Chondrocyte (in vitro differentiated cells): ENCODE results near the gene RP2. TPM values are rescaled to one million over a fixed set of nuclear protein-coding genes. Genes with fewer than 3 reads are reported as not detected.

Experiments used
- DNase-seq: peaks from one replicate; pipeline ENCODE4 v3.0.0; 2021; ENCODE audit warnings: mixed read lengths, low spot score
- H3K27ac Mint-ChIP-seq: one replicate; pipeline ENCODE4 v1.8.0; 2021; ENCODE audit warnings: mild to moderate bottlenecking, moderate library complexity, mixed read lengths; ENCODE audit not compliant: unreplicated experiment
- H3K27me3 Mint-ChIP-seq: 2 replicates; pipeline ENCODE4 v1.8.0; 2021; ENCODE audit warnings: low read depth, mixed read lengths
- H3K36me3 Mint-ChIP-seq: 2 replicates; pipeline ENCODE4 v1.8.0; 2021; ENCODE audit warnings: low read depth, mixed read lengths
- H3K4me1 Mint-ChIP-seq: 2 replicates; pipeline ENCODE4 v1.8.0; 2021; ENCODE audit warnings: low read depth, mild to moderate bottlenecking, mixed read lengths
- H3K4me3 Mint-ChIP-seq: one replicate; pipeline ENCODE4 v1.8.0; 2021; ENCODE audit warnings: mild to moderate bottlenecking, moderate library complexity, mixed read lengths; ENCODE audit not compliant: unreplicated experiment
- H3K9me3 Mint-ChIP-seq: 2 replicates; pipeline ENCODE4 v1.8.0; 2021; ENCODE audit warnings: low read depth, mixed read lengths
- CTCF ChIP-seq: fragments of 200-600 bp; sonication (generic); IDR thresholded peaks from 2 replicates; pipeline ENCODE4 v1.5.0; 2021; ENCODE audit warnings: antibody characterized with exemption, mild to moderate bottlenecking, moderate library complexity
- total RNA-seq: library from RNA; stranded (reverse); gene quantifications from 3 replicates; pipeline ENCODE4 v1.2.1, GENCODE V29; 2021

RP2 gene
- total RNA-seq, 1 donor from 2014 or later: 18.4 TPM

DNA sequence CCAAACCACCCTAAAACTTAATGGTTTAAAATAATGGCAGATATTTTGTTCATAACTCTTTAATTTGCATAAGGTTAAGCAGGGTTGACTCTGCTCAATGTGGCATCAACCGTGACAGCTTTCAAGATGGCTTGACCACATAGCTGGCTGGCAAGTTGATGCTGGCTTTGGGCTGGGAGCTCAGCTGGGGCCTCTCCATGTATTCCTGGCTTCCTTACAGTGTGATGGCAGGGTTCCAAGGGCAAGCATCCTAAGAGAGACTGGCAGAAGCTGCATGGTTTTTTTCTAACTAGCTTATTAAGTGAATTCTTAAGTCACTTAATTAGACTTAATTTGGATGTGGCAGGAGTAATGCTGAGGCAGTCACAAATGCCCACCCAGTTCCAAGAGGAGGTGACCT lies 4.5 kb downstream of the RP2 start:
- TF ChIP-seq CTCF: no peak
- DNase-seq: no peak
- H3K9me3 Mint-ChIP-seq: peaks cover 3% of the 10 kb centered on the region
- no peaks in the 10 kb centered on the region for H3K36me3 Mint-ChIP-seq
- H3K4me3 Mint-ChIP-seq: no peak overlapping the region
- peaks cover 30% of the 10 kb centered on the region for H3K4me1 Mint-ChIP-seq
- peak overlapping the region; percentile 98 for H3K27ac Mint-ChIP-seq
- no peaks in the 10 kb centered on the region for H3K27me3 Mint-ChIP-seq

DNA sequence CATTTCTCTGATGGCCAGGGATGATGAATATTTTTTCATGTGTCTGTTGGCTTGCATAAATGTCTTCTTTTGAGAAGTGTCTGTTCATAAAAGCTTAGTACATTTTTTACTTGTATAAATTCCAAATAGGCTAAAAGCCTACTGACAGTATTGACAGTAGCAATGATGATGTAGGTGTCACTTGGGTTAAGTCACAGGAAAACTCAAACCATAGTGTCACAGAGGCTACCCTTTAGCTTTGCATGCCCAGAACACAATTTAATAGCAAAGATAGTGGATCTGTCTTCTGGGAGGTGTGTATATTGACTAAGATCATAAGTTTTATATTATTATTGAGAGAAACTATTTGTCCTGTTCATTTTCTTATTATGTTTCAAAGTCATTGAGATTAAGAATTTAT lies 8.1 kb downstream of the RP2 start:
- Mint-ChIP-seq H3K4me1 (peaks cover 29% of the 10 kb centered on the region), H3K27ac (no peak overlapping the region), H3K36me3 (no peaks in the 10 kb centered on the region), H3K4me3 (no peak overlapping the region), H3K9me3 (peaks cover 7% of the 10 kb centered on the region), H3K27me3 (no peaks in the 10 kb centered on the region)
- TF ChIP-seq CTCF: no peak
- DNase-seq: no peak

GRCh38 chrX:46849933-46850332 lies 13.1 kb downstream of the RP2 start:
- no peak for DNase-seq
- peaks cover 5% of the 10 kb centered on the region for H3K36me3 Mint-ChIP-seq
- no peaks in the 10 kb centered on the region for H3K27me3 Mint-ChIP-seq
- H3K9me3 Mint-ChIP-seq: peaks cover 10% of the 10 kb centered on the region
- H3K27ac Mint-ChIP-seq: peak overlapping the region; percentile 89
- H3K4me3 Mint-ChIP-seq: no peak overlapping the region
- peaks cover 17% of the 10 kb centered on the region for H3K4me1 Mint-ChIP-seq
- no peak for TF ChIP-seq CTCF

DNA sequence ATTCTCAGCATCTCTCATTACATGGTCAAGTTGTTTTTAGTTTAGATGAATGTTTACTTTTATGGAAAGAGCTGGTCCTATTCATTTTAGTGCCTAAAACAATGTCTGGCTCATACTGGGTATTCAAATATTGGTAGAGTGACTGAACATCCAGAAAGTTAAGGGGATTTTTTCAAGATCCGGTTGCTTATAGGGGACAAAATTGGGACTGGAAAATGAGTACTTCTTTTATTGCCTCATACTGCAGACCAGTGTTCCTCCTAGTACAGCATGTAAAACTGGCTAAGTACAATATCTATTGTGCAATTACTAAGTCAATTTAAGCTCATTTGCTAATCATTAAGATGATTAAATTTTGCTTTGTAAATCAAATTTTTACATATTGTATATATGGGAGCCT lies 13.9 kb downstream of the RP2 start:
- Mint-ChIP-seq H3K4me1 (peaks cover 16% of the 10 kb centered on the region), H3K4me3 (no peak overlapping the region), H3K27ac (peak overlapping the region; percentile 89), H3K36me3 (peaks cover 5% of the 10 kb centered on the region), H3K27me3 (no peaks in the 10 kb centered on the region), H3K9me3 (peaks cover 10% of the 10 kb centered on the region)
- TF ChIP-seq CTCF: no peak
- DNase-seq: no peak

- Mint-ChIP-seq H3K27ac (peak overlapping the region; percentile 68), H3K27me3 (no peaks in the 10 kb centered on the region), H3K9me3 (peaks cover 4% of the 10 kb centered on the region), H3K4me3 (no peak overlapping the region), H3K4me1 (peaks cover 12% of the 10 kb centered on the region), H3K36me3 (peaks cover 5% of the 10 kb centered on the region)
- DNase-seq: no peak
- no peak for TF ChIP-seq CTCF
Measured at GRCh38 chrX:46856483-46856882, 19.6 kb downstream of the RP2 start.
